Heart left ventricle (tissue), 13 donors: Measurements from ENCODE around the gene SERPINH1.

Experiments used
- POLR2A ChIP-seq, 2 donors: fragments of 450-650 bp; IDR thresholded peaks; one replicate each; pipeline ENCODE4 v1.6.1; 2017; ENCODE audit warnings: antibody characterized with exemption in 2 of 2, mild to moderate bottlenecking in 2 of 2, moderate library complexity in 2 of 2
- TF ChIP-seq, protein P1 (sequence below), 12 donors: fragments of 200-600 bp; sonication (generic) in 4 of 12; IDR thresholded peaks; one replicate each; pipeline versions ENCODE4 v1.5.0 to v1.8.0; 2018 to 2022; ENCODE audit warnings: antibody characterized with exemption in 12 of 12, mild to moderate bottlenecking in 5 of 12
- donor health status: ischemic (EF 13 %, LVEDD 7.1; RV severe dilation, severe dysfunction).
- donor health status: DM: no; HTN: yes; CAD: no.
- donor health status: DM: no; HTN: no; CAD: no.
- donor health status: ischemic (EF 25% LVEDD 6.9; RV normal size, moderate dysfunction).
- donor health status: ischemic (EF 25% LVEDD 5.7; RV mildly dilated, moderate dysfunction).
- donor health status: ischemic (EF 35%, LVEDD 5.7; RV mildly dilated, moderate dysfunction).
- donor health status: nonischemic (EF 11% LVEDD 7.7; RV severe dilation, severe dysfunction).
- donor health status: DM: yes; HTN: yes; CAD: no.
- donor health status: PGD.
- donor health status: ischemic (EF 29% LVEDD 5.4; RV normal size, mild dysfunction).
- donor health status: nonischemic (EF 23%, LVEDD 6.1; RV moderate dilation, normal function).

DNA sequence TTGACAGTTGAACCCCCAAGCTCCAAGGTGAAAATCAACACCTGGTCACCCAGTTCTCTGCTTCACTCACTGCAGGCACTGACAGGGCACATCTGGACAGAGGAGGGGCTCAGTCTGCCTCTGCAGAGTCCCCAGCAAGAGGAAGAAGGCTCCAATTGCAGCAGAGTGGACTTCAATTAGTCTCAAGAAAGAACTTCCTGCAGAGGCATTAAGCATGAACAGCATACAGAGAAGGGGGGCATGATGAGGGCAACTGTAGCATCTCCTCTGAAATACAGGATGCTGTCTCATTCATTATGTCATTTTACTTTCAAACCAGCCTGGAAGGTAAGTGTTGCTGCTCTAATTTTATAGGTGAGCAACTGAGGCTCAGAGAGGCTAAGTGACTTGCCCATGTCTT is 47.5 kb upstream of the SERPINH1 start:
- no peak for TF ChIP-seq POLR2A (IDR thresholded peaks at IDR 0.05)
- TF ChIP-seq, protein P1, sequence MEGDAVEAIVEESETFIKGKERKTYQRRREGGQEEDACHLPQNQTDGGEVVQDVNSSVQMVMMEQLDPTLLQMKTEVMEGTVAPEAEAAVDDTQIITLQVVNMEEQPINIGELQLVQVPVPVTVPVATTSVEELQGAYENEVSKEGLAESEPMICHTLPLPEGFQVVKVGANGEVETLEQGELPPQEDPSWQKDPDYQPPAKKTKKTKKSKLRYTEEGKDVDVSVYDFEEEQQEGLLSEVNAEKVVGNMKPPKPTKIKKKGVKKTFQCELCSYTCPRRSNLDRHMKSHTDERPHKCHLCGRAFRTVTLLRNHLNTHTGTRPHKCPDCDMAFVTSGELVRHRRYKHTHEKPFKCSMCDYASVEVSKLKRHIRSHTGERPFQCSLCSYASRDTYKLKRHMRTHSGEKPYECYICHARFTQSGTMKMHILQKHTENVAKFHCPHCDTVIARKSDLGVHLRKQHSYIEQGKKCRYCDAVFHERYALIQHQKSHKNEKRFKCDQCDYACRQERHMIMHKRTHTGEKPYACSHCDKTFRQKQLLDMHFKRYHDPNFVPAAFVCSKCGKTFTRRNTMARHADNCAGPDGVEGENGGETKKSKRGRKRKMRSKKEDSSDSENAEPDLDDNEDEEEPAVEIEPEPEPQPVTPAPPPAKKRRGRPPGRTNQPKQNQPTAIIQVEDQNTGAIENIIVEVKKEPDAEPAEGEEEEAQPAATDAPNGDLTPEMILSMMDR (IDR thresholded peaks at IDR 0.05), result no peak
